Stomach (tissue), 4 donors: ENCODE data around the gene FGFBP1.

Source experiments
- CTCF ChIP-seq, 7 experiments: fragments of 450-650 bp in 4 of 7; fragments of 200-600 bp in 3 of 7; sonication (generic) in 3 of 7; IDR thresholded peaks; one replicate each; pipeline ENCODE4 v1.5.1; 2016 to 2019; ENCODE audit warnings: antibody characterized with exemption in 7 of 7, control low read depth in 2 of 7, mild to moderate bottlenecking in 1 of 7
- POLR2A ChIP-seq, 4 donors: fragments of 450-650 bp; IDR thresholded peaks; one replicate each; pipeline ENCODE4 v1.6.1; 2016; ENCODE audit warnings: antibody characterized with exemption in 4 of 4, control low read depth in 2 of 4, mild to moderate bottlenecking in 1 of 4, moderate library complexity in 1 of 4

- TF ChIP-seq CTCF (IDR thresholded peaks at IDR 0.05) (peak in 5 of 7 experiments; percentile 58 to 98 (median 90)), POLR2A (IDR thresholded peaks at IDR 0.05) (no peak)
Measured at GRCh38 chr4:15956179-15956850, 17.8 kb upstream of the FGFBP1 start.
